ENCODE measurements around the gene MAST4.
"Not testable (repeated sequence)": the region's sequence is repeated elsewhere in the genome, so short reads cannot be mapped to it uniquely, and the experiment has no call there.

Gene MAST4

GRCh38 chr5:67166460-67167285 lies 570.5 kb downstream of the MAST4 start:
- DNase-seq = peak; percentile 46 to 93 (median 66)

GRCh38 chr5:67168069-67168468 lies 571.9 kb downstream of the MAST4 start:
- DNase-seq = peak in 1 of 5 experiments; percentile 39

GRCh38 chr5:67170767-67171166 lies 574.6 kb downstream of the MAST4 start:
- no peak for DNase-seq

GRCh38 chr5:67173351-67173750 lies 577.2 kb downstream of the MAST4 start:
- not testable (repeated sequence) for DNase-seq

GRCh38 chr5:67173959-67174358 lies 577.8 kb downstream of the MAST4 start:
- DNase-seq = no peak

- DNase-seq = no peak
Measured at GRCh38 chr5:67176936-67177335, 580.7 kb downstream of the MAST4 start.

- DNase-seq = no peak
Measured at GRCh38 chr5:67178085-67178484, 581.9 kb downstream of the MAST4 start.

- no peak for DNase-seq
Measured at GRCh38 chr5:67178966-67179365, 582.8 kb downstream of the MAST4 start.

GRCh38 chr5:67179697-67180361 lies 583.6 kb downstream of the MAST4 start:
- DNase-seq = no peak

- no peak for DNase-seq
Measured at GRCh38 chr5:67181648-67182221, 585.5 kb downstream of the MAST4 start.

- no peak for DNase-seq
Measured at GRCh38 chr5:67182301-67182790, 586.2 kb downstream of the MAST4 start.

- no peak for DNase-seq
Measured at GRCh38 chr5:67183859-67184258, 587.7 kb downstream of the MAST4 start.

- no peak for DNase-seq
Measured at GRCh38 chr5:67187006-67187715, 591.0 kb downstream of the MAST4 start.

- DNase-seq = peak in 1 of 5 experiments; percentile 71
Measured at GRCh38 chr5:67188274-67189078, 592.3 kb downstream of the MAST4 start.

- no peak for DNase-seq
Measured at GRCh38 chr5:67189079-67189354, 592.8 kb downstream of the MAST4 start.

- no peak for DNase-seq
Measured at GRCh38 chr5:67189931-67190330, 593.7 kb downstream of the MAST4 start.

GRCh38 chr5:67190410-67190809 lies 594.2 kb downstream of the MAST4 start:
- no peak for DNase-seq

- no peak for DNase-seq
Measured at GRCh38 chr5:67190861-67191260, 594.7 kb downstream of the MAST4 start.

GRCh38 chr5:67192719-67193438 lies 596.7 kb downstream of the MAST4 start:
- DNase-seq = no peak

GRCh38 chr5:67193439-67193807 lies 597.2 kb downstream of the MAST4 start:
- no peak for DNase-seq

GRCh38 chr5:67194166-67194565 lies 598.0 kb downstream of the MAST4 start:
- DNase-seq = no peak

All from T-helper 2 cell (primary cell).